K562 (cell line): ENCODE results near the gene SLC8A1. TPM values are rescaled to one million over a fixed set of nuclear protein-coding genes. Genes with fewer than 3 reads are reported as not detected.

Experiments used
- E2F8 ChIP-seq: fragments of 450-650 bp; IDR thresholded peaks from 2 replicates; pipeline ENCODE4 v1.7.1; 2018; ENCODE audit warnings: mild to moderate bottlenecking, low read depth; ENCODE audit not compliant: partially characterized antibody
- E4F1 ChIP-seq: fragments of 250-450 bp; sonication (Bioruptor Pico); IDR thresholded peaks from 2 replicates; pipeline ENCODE4 v1.5.0; 2021; ENCODE audit warnings: mild to moderate bottlenecking, borderline replicate concordance
- ETS1 ChIP-seq: conservative IDR thresholded peaks from 2 replicates; pipeline ENCODE4 v1.6.1; 2011; ENCODE audit warnings: low read depth, mild to moderate bottlenecking, low read length; ENCODE audit not compliant: control insufficient read depth
- ID3 ChIP-seq, 2 experiments: fragments of 250-450 bp in 1 of 2; fragments of 450-650 bp in 1 of 2; sonication (Bioruptor Pico) in 1 of 2; IDR thresholded peaks; 2 replicates each; pipeline versions ENCODE4 v1.6.1 to v1.8.0; 2016 to 2021; ENCODE audit warnings: mild to moderate bottlenecking in 2 of 2, moderate library complexity in 2 of 2, missing compliant biosample characterization in 1 of 2, missing genetic modification characterization in 1 of 2
- IFI16 ChIP-seq: fragments of 250-450 bp; sonication (Bioruptor Pico); IDR thresholded peaks from 2 replicates; pipeline ENCODE4 v2.1.2; 2022; ENCODE audit warnings: mild to moderate bottlenecking, inconsistent platforms
- POU5F1 ChIP-seq: fragments of 150-350 bp; IDR thresholded peaks from 2 replicates; pipeline ENCODE4 v1.6.1; 2014; ENCODE audit warnings: borderline replicate concordance, low read length, low read depth, mild to moderate bottlenecking; ENCODE audit not compliant: partially characterized antibody
- SOX6 ChIP-seq: fragments of 450-650 bp; IDR thresholded peaks from 2 replicates; pipeline ENCODE4 v1.6.1; 2014; ENCODE audit warnings: mild to moderate bottlenecking
- ZBTB26 ChIP-seq: fragments of 450-650 bp; formaldehyde crosslinking; IDR thresholded peaks from 2 replicates; pipeline ENCODE4 v1.4.0; 2022; ENCODE audit warnings: missing genetic modification characterization
- ZNF280A ChIP-seq: fragments of 450-650 bp; IDR thresholded peaks from 2 replicates; pipeline ENCODE4 v1.6.1; 2018; ENCODE audit warnings: mild to moderate bottlenecking, low read depth; ENCODE audit not compliant: partially characterized antibody
- ZNF586 ChIP-seq: fragments of 450-650 bp; formaldehyde crosslinking; conservative IDR thresholded peaks from 2 replicates; pipeline ENCODE4 v1.4.0; 2020; ENCODE audit warnings: mild to moderate bottlenecking, moderate library complexity
- polyA plus RNA-seq, 8 experiments: library from polyadenylated mRNA; depleted of rRNA in 4 of 8; stranded (reverse) in 5 of 8; unstranded in 3 of 8; fragments of >200 nt; fragmentation: Nextera tagmentation in 2 of 8; fragmentation: Illumina TruSeq in 1 of 8; extraction: Ambion mirVana in 2 of 8; extraction: Trizol in 1 of 8; gene quantifications; 2 replicates each; pipeline versions ENCODE4 v1.2.1 to v1.2.3, GENCODE V29; 2011 to 2014; ENCODE audit warnings: inconsistent platforms in 1 of 8, missing spikeins in 1 of 8
- total RNA-seq, 7 experiments: library from RNA; depleted of rRNA in 6 of 7; stranded (reverse); fragments of >200 nt in 6 of 7; fragmentation: Illumina TruSeq in 2 of 7; extraction: Trizol in 2 of 7; gene quantifications; 2 replicates each; pipeline versions ENCODE4 v1.2.1 to v1.2.3, GENCODE V29; 2011 to 2021; ENCODE audit warnings: low replicate concordance in 1 of 7

The SLC8A1 gene
- total and polyA plus RNA-seq, 9 of the 15 experiments (the other 6 are each of a cell fraction or from before 2014, with no cell fraction given): not detected

- TF ChIP-seq ZBTB26 (no peak), E4F1 (no peak), ZNF280A (no peak), ETS1 (no peak), POU5F1 (no peak), E2F8 (no peak), ZNF586 (CRISPR knock-in tag) (no peak), IFI16 (CRISPR knock-in tag) (no peak), ID3 (CRISPR knock-in tag; IDR thresholded peaks at IDR 0.05) (no peak), ID3 (tag; IDR thresholded peaks at IDR 0.05) (no peak), SOX6 (no peak)
Observed at GRCh38 chr2:40049781-40050180, 402.1 kb downstream of the SLC8A1 start (continued).
